ENCODE data around the gene VPS13D. TPM values are rescaled to one million over a fixed set of nuclear protein-coding genes. Genes with fewer than 3 reads are reported as not detected.

Gene VPS13D
- total RNA-seq: 23.5 and 35.7 TPM in 2 replicates
- 8.3 and 9.7 TPM in 2 replicates for polyA plus RNA-seq

GRCh38 chr1:12229835-12230548 is at the start of gene VPS13D:
VPS13D (plus strand) TSS chr1:12230030; CDS start chr1:12234267, 4,237 bp downstream.
- Histone ChIP-seq H3K27me3 (no peaks in the 10 kb centered on the region), H3K9me3 (ENCODE audit: low read depth) (no peaks in the 10 kb centered on the region), H3K27ac (peak within 1 kb of the TSS; percentile 70), H3K36me3 (no peaks in the 10 kb centered on the region), H3K4me3 (peak within 1 kb of the TSS; percentile 87), H3K4me1 (ENCODE audit: low read depth) (peaks cover 2% of the 10 kb centered on the region)
- DNase-seq (ENCODE audit: low read depth in 1 of 2, low spot score in 1 of 2): peak; percentile 86 to 94
- TF ChIP-seq CTCF (IDR thresholded peaks at IDR 0.05; ENCODE audit: low read depth, low read length): peak; percentile 92

- peaks cover 12% of the 10 kb centered on the region for H3K4me1 ChIP-seq (ENCODE audit: low read depth)
- no peaks in the 10 kb centered on the region for H3K27me3 ChIP-seq
- H3K27ac ChIP-seq: no peak overlapping the region
- DNase-seq (ENCODE audit: low read depth in 1 of 2, low spot score in 1 of 2): no peak
- no peaks in the 10 kb centered on the region for H3K36me3 ChIP-seq
- H3K9me3 ChIP-seq (ENCODE audit: low read depth): no peaks in the 10 kb centered on the region
- H3K4me3 ChIP-seq: no peak overlapping the region
- TF ChIP-seq CTCF (IDR thresholded peaks at IDR 0.05; ENCODE audit: low read depth, low read length): no peak
These were observed 49.5 kb upstream of the VPS13D start for GRCh38 chr1:12180315-12180714.

GRCh38 chr1:12180903-12181302 is 48.9 kb upstream of the VPS13D start:
- Histone ChIP-seq H3K4me3 (no peak overlapping the region), H3K4me1 (ENCODE audit: low read depth) (peaks cover 16% of the 10 kb centered on the region), H3K27ac (no peak overlapping the region), H3K9me3 (ENCODE audit: low read depth) (no peaks in the 10 kb centered on the region), H3K27me3 (no peaks in the 10 kb centered on the region), H3K36me3 (no peaks in the 10 kb centered on the region)
- no peak for DNase-seq (ENCODE audit: low read depth in 1 of 2, low spot score in 1 of 2)
- no peak for TF ChIP-seq CTCF (IDR thresholded peaks at IDR 0.05; ENCODE audit: low read depth, low read length)

GRCh38 chr1:12181568-12181967 is 48.3 kb upstream of the VPS13D start:
- Histone ChIP-seq H3K4me1 (ENCODE audit: low read depth) (peaks cover 20% of the 10 kb centered on the region), H3K4me3 (no peak overlapping the region), H3K27ac (no peak overlapping the region), H3K27me3 (no peaks in the 10 kb centered on the region), H3K9me3 (ENCODE audit: low read depth) (no peaks in the 10 kb centered on the region), H3K36me3 (no peaks in the 10 kb centered on the region)
- no peak for TF ChIP-seq CTCF (IDR thresholded peaks at IDR 0.05; ENCODE audit: low read depth, low read length)
- no peak for DNase-seq (ENCODE audit: low read depth in 1 of 2, low spot score in 1 of 2)

GRCh38 chr1:12182410-12182984 is 47.3 kb upstream of the VPS13D start:
- TF ChIP-seq CTCF (IDR thresholded peaks at IDR 0.05; ENCODE audit: low read depth, low read length): no peak
- Histone ChIP-seq H3K27me3 (no peaks in the 10 kb centered on the region), H3K4me1 (ENCODE audit: low read depth) (peaks cover 20% of the 10 kb centered on the region), H3K9me3 (ENCODE audit: low read depth) (no peaks in the 10 kb centered on the region), H3K4me3 (no peak overlapping the region), H3K36me3 (no peaks in the 10 kb centered on the region), H3K27ac (no peak overlapping the region)
- peak in 1 of 2 donors; percentile 30 for DNase-seq (ENCODE audit: low read depth in 1 of 2, low spot score in 1 of 2)
